ENCODE results near the gene ALG14.

GRCh38 chr1:94999456-95000131, 73.2 kb downstream of the ALG14 start:
- no peak for TF ChIP-seq CTCF (IDR thresholded peaks at IDR 0.05)
- TF ChIP-seq EZH2 (IDR thresholded peaks at IDR 0.05; ENCODE audit: borderline replicate concordance, insufficient read depth, low read depth, low read length, poor library complexity, severe bottlenecking) = no peak
